MV-4-11 (cell line): ENCODE data around the gene ESRRG.
"Not testable (repeated sequence)": the region's sequence is repeated elsewhere in the genome, so short reads cannot be mapped to it uniquely, and the experiment has no call there.

Source experiments
- DNase-seq: peaks from one replicate; lab custom pipeline; 2025; lab: John Stamatoyannopoulos, UW

The ESRRG gene

DNA sequence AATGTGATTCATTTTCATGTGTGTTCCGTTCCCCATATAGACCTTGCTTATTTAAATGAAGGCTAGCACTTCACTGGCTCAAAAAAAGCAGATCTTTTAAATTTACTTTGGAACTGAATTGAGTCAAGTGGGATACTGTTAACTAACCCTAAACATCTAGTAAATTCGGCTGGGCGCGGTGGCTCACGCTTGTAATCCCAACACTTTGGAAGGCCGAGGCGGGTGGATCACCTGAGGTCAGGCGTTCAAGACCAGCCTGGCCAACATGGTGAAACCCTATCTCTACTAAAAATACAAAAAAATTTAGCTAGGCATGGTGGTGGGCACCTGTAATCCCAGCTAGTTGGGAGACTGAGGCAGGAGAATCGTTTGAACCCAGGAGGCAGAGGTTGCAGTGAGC is 19.2 kb downstream of the ESRRG start:
- DNase-seq = not testable (repeated sequence)

GRCh38 chr1:216702170-216702569 is 21.1 kb downstream of the ESRRG start:
- peak; percentile 81 for DNase-seq

- DNase-seq = no peak
Observed at GRCh38 chr1:216700779-216701178, 22.4 kb downstream of the ESRRG start.

- no peak for DNase-seq
Observed at GRCh38 chr1:216691710-216692109, 31.5 kb downstream of the ESRRG start.

DNA sequence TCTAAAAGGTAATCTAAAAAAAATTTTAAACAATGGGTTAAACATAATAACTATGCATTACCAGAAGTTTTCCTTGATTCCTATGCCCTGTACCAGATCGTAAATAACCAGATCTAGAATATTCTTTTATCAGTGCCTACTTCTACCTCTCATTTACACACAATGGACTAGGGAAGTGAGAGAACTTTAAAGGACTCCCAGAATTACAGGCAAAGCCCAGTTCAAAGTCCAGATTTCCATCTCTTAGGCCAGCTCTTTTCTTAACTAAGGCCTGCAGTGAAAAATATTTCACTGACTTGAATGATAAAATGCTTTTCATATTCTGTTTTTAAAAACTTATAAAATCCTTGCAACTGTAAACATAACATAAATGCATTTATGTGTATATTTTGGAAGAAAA is 32.6 kb downstream of the ESRRG start:
- DNase-seq = no peak

DNA sequence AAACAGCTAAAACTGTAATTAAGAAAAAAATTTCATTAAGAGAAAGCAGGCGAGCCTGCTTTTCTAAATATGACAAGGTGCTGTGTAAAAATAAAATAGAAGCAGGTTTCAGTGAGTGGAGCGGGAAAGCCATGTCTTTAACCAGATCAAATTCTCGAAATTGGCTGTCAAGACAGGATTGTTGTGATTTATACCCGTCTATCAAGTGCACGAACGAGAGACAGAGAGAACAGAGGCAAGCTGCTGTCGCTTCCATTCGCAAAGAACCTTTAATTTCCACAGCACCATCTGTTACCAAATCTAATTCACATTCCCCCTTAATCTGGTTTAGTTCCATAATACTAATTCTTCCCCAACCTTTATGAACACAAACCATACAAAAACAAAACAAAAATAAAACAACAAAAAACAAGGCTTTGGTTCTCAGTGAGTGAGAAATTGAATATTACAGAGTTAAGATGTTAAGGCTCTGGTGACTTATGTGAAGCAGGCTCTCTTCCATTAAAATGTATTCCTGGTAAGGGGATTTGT is 35.0 kb downstream of the ESRRG start:
- DNase-seq = no peak

DNA sequence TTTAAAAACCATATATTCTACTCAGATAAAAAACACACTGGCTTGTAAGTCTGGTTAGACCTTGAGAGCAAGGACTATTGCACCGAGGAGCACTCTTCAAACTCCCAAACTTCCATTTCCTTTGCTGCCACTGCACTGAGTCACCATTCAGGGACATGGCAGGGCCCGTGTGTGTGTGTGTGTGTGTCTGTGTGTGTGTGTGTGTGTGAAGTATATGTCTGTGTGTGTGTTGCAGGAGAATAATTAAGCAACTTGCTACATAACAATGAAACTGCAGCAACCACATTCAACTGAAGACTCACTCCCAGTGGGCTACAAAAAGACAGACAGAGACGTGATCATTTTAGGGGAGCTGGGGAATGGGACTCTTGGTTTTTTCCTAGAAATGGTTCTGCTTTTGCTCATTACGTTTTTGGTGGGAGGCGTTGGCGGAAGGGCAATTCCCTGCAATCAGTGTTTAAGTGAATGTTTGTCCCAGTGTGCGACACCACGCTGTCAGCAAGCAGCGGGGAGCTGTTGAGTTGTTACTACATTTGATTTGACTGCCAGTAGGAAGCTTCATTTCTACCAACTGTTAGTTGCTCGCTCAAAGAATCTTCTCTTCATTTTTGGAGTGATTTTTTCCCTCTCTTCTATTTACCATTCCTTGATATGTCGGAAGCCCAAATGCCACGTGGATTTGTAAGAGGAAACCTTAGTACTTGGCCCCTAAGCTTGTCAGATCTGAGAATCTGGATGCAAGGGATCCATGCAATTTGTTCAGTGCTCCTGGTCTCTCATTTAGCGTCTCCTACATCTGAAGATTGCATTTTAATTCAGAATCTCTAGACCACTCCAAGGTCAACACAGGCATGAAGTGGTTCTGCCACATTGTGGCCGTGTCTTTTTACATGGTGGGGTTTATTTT is 36.1 kb downstream of the ESRRG start:
- peak; percentile 21 for DNase-seq

- no peak for DNase-seq
Observed at GRCh38 chr1:216682752-216683151, 40.5 kb downstream of the ESRRG start.

- DNase-seq = no peak
Observed at GRCh38 chr1:216679108-216679507, 44.1 kb downstream of the ESRRG start.

DNA sequence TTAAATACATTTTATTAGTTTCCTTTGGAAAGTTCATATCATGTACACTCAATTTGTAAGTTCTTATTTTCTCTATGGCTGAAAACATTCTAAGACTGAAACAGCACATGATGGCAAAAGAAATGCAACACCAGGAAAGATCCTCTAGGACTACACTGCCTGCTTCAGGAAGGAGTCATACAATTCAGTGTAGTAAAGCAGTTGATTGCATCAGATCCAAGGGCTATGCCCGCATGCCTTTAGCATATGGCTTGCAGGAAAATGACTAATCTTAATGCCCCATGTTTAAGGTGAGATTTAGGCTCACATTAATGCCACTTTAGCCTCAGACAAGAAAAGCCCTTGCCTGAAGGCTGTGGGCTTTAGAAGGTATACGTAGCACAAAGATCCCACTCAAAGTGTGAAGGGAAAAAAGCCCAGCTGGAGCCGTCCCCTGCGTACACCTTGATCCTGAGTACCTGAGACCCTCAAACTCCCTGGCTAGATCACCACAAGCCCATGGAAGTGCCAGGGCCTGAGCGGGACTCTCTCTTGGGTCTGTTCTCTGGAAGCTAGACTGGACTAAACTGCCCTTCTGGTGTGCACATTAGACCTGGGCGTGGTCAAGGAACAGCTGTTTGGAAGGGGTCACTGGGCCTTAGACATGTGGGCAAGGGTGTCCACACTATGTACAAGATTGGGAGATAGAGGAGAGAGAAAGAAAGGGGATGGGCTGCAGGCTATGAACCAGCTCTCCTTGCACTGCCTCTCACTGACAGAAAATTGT is 52.9 kb downstream of the ESRRG start:
- DNase-seq = peak; percentile 58

DNA sequence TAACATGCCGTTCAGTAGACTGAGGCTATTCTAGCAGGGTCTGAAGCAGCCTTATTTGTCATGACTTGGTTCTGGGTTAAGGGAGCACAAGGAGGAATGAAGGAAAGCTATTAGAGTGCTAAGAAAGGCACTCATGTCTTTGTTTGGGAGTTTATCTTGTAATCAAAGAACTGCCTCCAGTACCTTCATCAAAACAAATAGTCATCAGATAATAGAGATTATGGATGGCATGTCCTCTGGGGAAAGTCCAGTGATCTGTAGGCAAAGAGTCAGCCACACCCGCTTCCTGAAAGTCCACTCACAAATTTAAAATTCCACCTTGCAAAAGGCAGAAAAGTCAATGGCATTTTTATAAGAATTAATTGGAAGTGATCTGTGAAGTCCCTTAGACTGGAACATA is 56.8 kb downstream of the ESRRG start:
- no peak for DNase-seq

- peak; percentile 18 for DNase-seq
Observed at GRCh38 chr1:216665856-216666255, 57.4 kb downstream of the ESRRG start.

- peak; percentile 86 for DNase-seq
Observed at GRCh38 chr1:216665406-216665805, 57.8 kb downstream of the ESRRG start.

- no peak for DNase-seq
Observed at GRCh38 chr1:216662681-216663080, 60.5 kb downstream of the ESRRG start.

GRCh38 chr1:216660561-216660960 is 62.7 kb downstream of the ESRRG start:
- DNase-seq = no peak

DNA sequence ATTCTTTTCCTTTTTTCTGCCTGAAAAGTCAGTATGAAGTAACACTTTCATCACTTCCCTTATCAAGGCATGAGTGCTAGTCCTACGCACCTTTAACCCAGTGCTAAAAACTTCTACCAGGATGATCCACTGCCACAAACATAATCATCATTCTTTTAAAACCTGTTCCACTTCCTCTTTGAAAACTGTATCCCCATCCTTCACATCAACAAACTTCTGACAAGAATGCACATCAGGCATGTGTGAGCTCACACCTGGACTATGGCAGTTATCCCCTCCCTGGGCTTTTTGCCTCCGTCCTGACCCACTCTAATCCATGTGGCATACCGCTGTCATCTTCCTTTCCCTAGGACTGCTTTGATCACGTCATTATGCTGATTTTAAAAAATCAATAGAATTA is 70.2 kb downstream of the ESRRG start:
- peak; percentile 54 for DNase-seq

GRCh38 chr1:216651826-216652418 is 71.3 kb downstream of the ESRRG start:
- DNase-seq = no peak

GRCh38 chr1:216643176-216643575 is 80.1 kb downstream of the ESRRG start:
- DNase-seq = no peak

DNA sequence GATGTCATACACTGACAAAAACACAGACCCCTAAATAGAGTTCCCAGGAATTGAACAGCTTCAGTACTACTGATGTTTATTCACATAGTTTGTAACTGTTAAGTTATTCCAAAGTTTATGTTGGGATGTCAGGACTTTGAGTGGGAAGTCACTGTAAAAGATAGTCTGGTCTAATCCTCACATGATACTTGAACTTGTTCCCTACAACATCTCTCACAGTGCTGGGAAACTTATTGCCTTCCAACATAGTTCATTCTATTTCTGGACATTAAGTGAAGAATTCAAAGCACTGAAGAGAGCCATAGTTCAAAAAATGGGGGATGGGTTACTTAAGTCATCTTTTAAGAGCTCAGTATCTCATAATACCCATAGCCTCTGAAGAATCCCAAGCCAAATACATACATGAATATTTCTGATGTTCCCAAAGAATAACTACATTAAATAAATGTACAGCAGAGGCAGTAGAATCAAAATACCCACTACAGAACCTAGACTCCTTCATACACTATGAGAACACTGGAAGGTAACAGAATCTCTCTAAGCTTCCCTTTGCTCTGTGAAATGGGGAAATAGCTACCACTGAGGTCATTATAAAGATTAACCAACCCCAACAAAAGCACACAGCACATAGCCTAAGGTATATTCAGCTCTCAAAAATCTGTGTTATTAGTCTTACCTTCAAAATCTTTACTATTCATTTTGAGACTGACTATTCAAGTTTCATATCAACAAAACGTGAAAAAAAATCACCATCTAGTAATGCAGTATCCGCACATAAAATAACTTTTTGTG is 81.4 kb downstream of the ESRRG start:
- DNase-seq = peak; percentile 39

GRCh38 chr1:216640100-216640499 is 83.1 kb downstream of the ESRRG start:
- no peak for DNase-seq

- DNase-seq = no peak
Observed at GRCh38 chr1:216632980-216633379, 90.2 kb downstream of the ESRRG start.

- no peak for DNase-seq
Observed at GRCh38 chr1:216630532-216630931, 92.7 kb downstream of the ESRRG start.
